Bladder microvascular endothelial cell (primary cell): ENCODE measurements around the gene KCNJ8. TPM values are rescaled to one million over a fixed set of nuclear protein-coding genes. Genes with fewer than 3 reads are reported as not detected.

Experiments
- total RNA-seq: library from RNA; depleted of rRNA; stranded (reverse); fragments of >200 nt; gene quantifications from 2 replicates; pipeline ENCODE4 v1.2.3, GENCODE V29; 2014

Gene KCNJ8
- 0.16 TPM in 1 of 2 replicates, not detected in the other for total RNA-seq

GRCh38 chr12:21774358-21775132, at the start of gene KCNJ8:
Gene KCNJ8, minus strand, starts transcription at chr12:21774706. Its CDS starts 1,090 bp downstream, at chr12:21773616.

Other genes starting within 250 kb of the KCNJ8 start
- 0.06 and 0.16 TPM in 2 replicates for gene SPX, start 248.4 kb downstream of the KCNJ8 start, total RNA-seq
- gene GYS2, start 169.9 kb downstream of the KCNJ8 start, total RNA-seq: not detected in 2 replicates
- gene LDHB, start 116.9 kb downstream of the KCNJ8 start, total RNA-seq: 468 and 482 TPM in 2 replicates
- gene ABCC9, start 166.7 kb upstream of the KCNJ8 start, total RNA-seq: under 0.01 and 0.13 TPM in 2 replicates